ENCODE results near the gene ENO2. TPM values are rescaled to one million over a fixed set of nuclear protein-coding genes. Genes with fewer than 3 reads are reported as not detected.
"Not testable (repeated sequence)": the region's sequence is repeated elsewhere in the genome, so short reads cannot be mapped to it uniquely, and the experiment has no call there.

ENO2 gene
- total RNA-seq, 8 experiments from 2014 or later = 2.6 to 399 (median 169) TPM

DNA sequence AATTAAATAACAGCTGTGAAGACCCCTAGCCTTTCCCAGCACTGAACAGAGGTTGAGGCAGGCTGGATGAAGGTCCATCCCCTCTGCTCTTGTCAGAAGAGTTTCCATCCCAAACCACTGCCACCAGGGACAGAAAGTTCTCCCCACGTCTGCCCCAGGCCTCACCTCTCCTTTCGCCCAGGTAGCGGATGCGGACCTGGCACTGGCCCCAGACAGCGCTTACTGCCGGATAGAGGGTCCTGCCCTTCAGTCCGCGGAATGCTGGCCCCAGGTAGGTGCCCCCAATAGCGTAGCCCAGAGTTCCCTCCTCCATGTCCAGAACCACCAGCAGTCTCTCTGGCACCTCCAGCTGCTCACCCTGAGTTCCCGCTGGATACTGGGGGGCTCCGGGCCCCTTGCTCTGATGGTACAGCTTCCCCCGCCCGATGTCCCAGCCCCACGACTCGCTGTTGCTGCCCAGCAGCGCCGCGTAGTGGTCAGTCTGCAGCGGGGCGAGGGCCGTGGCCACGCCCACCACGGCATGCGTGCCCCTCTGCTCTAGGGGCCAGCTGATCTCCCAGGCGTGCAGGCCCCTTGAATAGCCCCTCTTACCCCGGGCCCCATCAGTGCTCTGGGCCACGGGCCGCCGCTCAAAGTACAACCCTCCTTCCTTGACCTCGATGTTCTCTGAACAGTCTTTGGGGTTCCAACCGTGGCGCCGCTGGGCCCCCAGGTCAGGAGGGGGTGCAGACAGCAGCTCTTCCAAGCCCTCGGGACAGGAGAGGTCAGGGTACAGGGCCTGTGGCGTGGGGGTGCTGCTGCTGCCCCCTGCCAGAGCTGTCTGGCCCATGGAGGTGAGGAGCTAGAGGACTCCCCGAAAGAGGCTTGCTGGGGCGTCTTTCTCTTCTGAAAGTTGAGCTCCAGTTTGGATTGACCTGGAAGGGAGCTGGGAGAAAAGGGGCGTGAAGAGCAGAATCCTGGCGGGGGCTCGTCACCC lies 42.0 kb upstream of the ENO2 start:
- H3K27ac ChIP-seq = peak overlapping the region in 1 of 2 donors; percentile 45
- H3K4me1 ChIP-seq (replicated peaks in 1 of 2) = peaks cover 16 to 20% of the 10 kb centered on the region in 2 donors
- in situ Hi-C loops (cut with MboI; ENCODE audit: low pct_unique_long_range_greater_than_20kb in 2 of 9, low sequenced_read_pairs in 9 of 9, unreplicated experiment in 9 of 9) = no loop called here
- ATAC-seq (replicated peaks in 6 of 8) = peak; percentile 10 to 44 (median 37)
- WGBS, 10 experiments = 0 to 46% (median 0%) methylated on average over 1 to 7 of the region's 40 CpGs; no CpG with 5 or more reads in 5 of the 10 experiments
- peak overlapping the region; percentile 44 to 63 (median 53) for H3K4me3 ChIP-seq

GRCh38 chr12:6873094-6874014 lies 41.0 kb upstream of the ENO2 start, which contains the start of gene SPSB2:
Gene SPSB2 (minus strand): TSS chr12:6873303. CDS start chr12:6872901, 402 bp downstream.
- H3K27ac ChIP-seq = peak within 1 kb of the TSS; percentile 34 to 45
- in situ Hi-C loops (cut with MboI; ENCODE audit: low pct_unique_long_range_greater_than_20kb in 2 of 9, low sequenced_read_pairs in 9 of 9, unreplicated experiment in 9 of 9) = no loop called here

DNA sequence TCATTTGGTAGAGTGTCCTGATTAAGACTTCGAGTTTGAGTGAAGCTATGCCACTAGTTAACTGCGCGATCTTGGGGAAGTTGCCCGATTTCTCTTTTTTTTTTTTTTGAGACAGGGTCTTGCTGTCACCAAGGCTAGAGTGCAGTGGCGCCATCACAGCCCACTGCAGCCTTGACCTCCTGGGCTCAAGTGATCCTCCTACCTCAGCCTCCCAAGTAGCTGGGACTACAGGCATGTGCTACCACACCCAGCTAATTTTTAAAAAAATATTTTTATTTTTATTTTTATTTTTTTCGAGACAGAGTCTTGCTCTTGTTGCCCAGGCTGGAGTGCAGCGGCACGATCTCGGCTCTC lies 40.4 kb upstream of the ENO2 start:
- peaks cover 16 to 18% of the 10 kb centered on the region in 2 donors for H3K4me1 ChIP-seq (replicated peaks in 1 of 2)
- WGBS, 10 experiments = 0 to 90% (median 55%) methylated on average over 2 to 7 of the region's 9 CpGs; no CpG with 5 or more reads in 2 of the 10 experiments
- ATAC-seq (replicated peaks in 6 of 8); in situ Hi-C loops (cut with MboI; ENCODE audit: low pct_unique_long_range_greater_than_20kb in 2 of 9, low sequenced_read_pairs in 9 of 9, unreplicated experiment in 9 of 9): not testable (repeated sequence)
- peak overlapping the region in 1 of 2 donors; percentile 41 for H3K27ac ChIP-seq
- H3K4me3 ChIP-seq = peak overlapping the region; percentile 44 to 63 (median 53)

More at GRCh38 chr12:6873094-6874014, 41.0 kb upstream of the ENO2 start, which contains the start of gene SPSB2:
- ATAC-seq (replicated peaks in 6 of 8) = peak; percentile 67 to 84 (median 78)
- H3K4me1 ChIP-seq (replicated peaks in 1 of 2) = peaks cover 16 to 20% of the 10 kb centered on the region in 2 donors
- WGBS, 10 experiments = 0 to 23% (median 0%) methylated on average over 1 to 7 of the region's 66 CpGs; no CpG with 5 or more reads in 3 of the 10 experiments
- H3K4me3 ChIP-seq = peak within 1 kb of the TSS; percentile 44 to 63 (median 53)

GRCh38 chr12:6879824-6880223 lies 34.6 kb upstream of the ENO2 start:
- H3K4me1 ChIP-seq (replicated peaks in 1 of 2); H3K4me3 ChIP-seq; in situ Hi-C loops (cut with MboI; ENCODE audit: low pct_unique_long_range_greater_than_20kb in 2 of 9, low sequenced_read_pairs in 9 of 9, unreplicated experiment in 9 of 9); ATAC-seq (replicated peaks in 6 of 8): not testable (repeated sequence)
- WGBS, 10 experiments = 83 to 100% (median 97%) methylated on average over 1 to 9 of the region's 11 CpGs; no CpG with 5 or more reads in 2 of the 10 experiments
- H3K27ac ChIP-seq = peak overlapping the region in 1 of 2 donors; percentile 3

GRCh38 chr12:6883252-6883651 lies 31.1 kb upstream of the ENO2 start:
- Histone ChIP-seq H3K4me1 (replicated peaks in 1 of 2) (peaks cover 14 to 16% of the 10 kb centered on the region in 2 donors), H3K4me3 (no peak overlapping the region), H3K27ac (no peak overlapping the region)
- no peak for ATAC-seq (replicated peaks in 6 of 8)
- in situ Hi-C loops (cut with MboI; ENCODE audit: low pct_unique_long_range_greater_than_20kb in 2 of 9, low sequenced_read_pairs in 9 of 9, unreplicated experiment in 9 of 9) = no loop called here
- 86 to 100% (median 100%) methylated on average over 1 to 4 of the region's 5 CpGs; no CpG with 5 or more reads in 5 of the 10 experiments for WGBS, 10 experiments

- WGBS, 10 experiments = 80 to 100% (median 93%) methylated on average over 1 to 6 of the region's 11 CpGs; no CpG with 5 or more reads in 4 of the 10 experiments
- in situ Hi-C loops (cut with MboI; ENCODE audit: low pct_unique_long_range_greater_than_20kb in 2 of 9, low sequenced_read_pairs in 9 of 9, unreplicated experiment in 9 of 9) = no loop called here
- Histone ChIP-seq H3K27ac (no peak overlapping the region), H3K4me3 (no peak overlapping the region), H3K4me1 (replicated peaks in 1 of 2) (peaks cover 14 to 16% of the 10 kb centered on the region in 2 donors)
- ATAC-seq (replicated peaks in 6 of 8) = peak in 1 of 8 experiments; percentile 7
Measured at GRCh38 chr12:6883683-6884082, 30.7 kb upstream of the ENO2 start.

DNA sequence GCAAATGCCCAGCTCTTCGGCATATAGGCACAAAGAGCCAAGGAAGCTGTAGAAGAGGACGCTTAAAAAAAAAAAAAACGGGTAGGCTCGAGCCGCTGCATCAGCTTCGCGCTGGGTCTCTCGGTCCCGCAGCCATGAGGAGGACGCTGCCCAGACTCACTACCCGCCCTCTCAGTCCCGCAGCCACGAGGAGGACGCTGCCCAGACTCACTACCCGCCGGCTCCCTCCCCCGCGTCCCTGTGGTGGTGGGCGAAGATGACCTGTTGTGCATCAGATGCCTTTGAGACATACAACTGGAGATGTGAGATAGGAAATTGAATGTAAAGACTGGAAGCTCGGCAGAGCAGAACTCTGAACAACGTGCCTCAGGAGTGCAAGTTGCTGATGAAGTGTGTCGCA lies 29.8 kb upstream of the ENO2 start:
- Histone ChIP-seq H3K4me3 (no peak overlapping the region), H3K4me1 (replicated peaks in 1 of 2) (peaks cover 14 to 16% of the 10 kb centered on the region in 2 donors), H3K27ac (no peak overlapping the region)
- ATAC-seq (replicated peaks in 6 of 8) = peak in 1 of 8 experiments; percentile 11
- 42 to 100% (median 72%) methylated on average over 1 to 19 of the region's 22 CpGs; no CpG with 5 or more reads in 1 of the 10 experiments for WGBS, 10 experiments
- in situ Hi-C loops (cut with MboI; ENCODE audit: low pct_unique_long_range_greater_than_20kb in 2 of 9, low sequenced_read_pairs in 9 of 9, unreplicated experiment in 9 of 9) = no loop called here

DNA sequence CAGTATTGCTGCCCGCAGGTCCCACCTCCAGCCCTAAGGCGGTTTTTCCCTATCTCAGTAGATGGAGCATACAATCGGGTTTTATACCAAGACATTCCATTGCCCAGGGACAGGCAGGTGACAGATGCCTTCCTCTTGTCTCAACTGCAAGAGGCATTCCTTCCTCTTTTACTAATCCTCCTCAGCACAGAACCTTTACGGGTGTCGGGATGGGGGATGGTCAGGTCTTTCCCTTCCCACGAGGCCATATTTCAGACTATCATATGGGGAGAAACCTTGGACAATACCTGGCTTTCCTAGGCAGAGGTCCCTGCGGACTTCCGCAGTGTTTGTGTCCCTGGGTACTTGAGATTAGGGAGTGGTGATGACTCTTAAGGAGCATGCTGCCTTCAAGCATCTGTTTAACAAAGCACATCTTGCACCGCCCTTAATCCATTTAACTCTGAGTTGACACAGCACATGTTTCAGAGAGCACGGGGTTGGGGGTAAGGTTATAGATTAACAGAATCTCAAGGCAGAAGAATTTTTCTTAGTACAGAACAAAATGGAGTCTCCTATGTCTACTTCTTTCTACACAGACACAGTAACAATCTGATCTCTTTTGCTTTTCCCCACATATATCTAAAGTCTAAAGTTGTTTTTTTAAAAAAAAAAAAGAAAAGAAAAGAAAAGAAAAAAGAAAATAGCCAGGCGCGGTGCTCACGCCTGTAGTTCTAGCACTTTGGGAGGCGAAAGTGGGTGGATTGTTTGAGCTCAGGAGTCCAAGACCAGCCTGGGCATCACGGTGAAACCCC lies 28.0 kb upstream of the ENO2 start:
- in situ Hi-C loops (cut with MboI; ENCODE audit: low pct_unique_long_range_greater_than_20kb in 2 of 9, low sequenced_read_pairs in 9 of 9, unreplicated experiment in 9 of 9); ATAC-seq (replicated peaks in 6 of 8); H3K4me3 ChIP-seq: not testable (repeated sequence)
- Histone ChIP-seq H3K4me1 (replicated peaks in 1 of 2) (peaks cover 20 to 21% of the 10 kb centered on the region in 2 donors), H3K27ac (peak overlapping the region; percentile 42 to 88)
- WGBS, 10 experiments = 50 to 100% (median 76%) methylated on average over 1 to 3 of the region's 15 CpGs; no CpG with 5 or more reads in 6 of the 10 experiments

GRCh38 chr12:6887460-6887859 lies 26.9 kb upstream of the ENO2 start:
- 77 to 100% (median 91%) methylated on average over 1 to 7 of the region's 8 CpGs for WGBS, 10 experiments

DNA sequence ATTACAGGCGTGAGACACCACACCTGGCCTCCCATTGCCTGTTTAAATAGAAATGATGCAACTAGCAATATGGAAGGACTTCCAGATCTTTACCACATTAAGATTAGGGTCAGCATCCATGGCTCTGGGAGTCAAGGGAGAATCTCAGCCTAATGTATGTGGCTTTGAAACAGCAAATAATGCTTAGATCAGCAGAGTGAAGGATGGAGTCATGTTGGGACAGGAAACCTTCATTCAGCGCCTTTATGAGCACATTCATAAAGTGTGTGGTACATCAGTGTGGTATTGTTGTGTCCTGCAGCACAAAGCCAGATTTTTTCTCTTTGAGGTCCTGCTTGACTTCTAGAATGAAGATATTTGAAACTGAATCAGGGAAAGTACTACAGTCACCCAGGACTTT lies 26.0 kb upstream of the ENO2 start:
- 67 to 100% (median 100%) methylated on average over 1 to 2 of the region's 2 CpGs; no CpG with 5 or more reads in 2 of the 10 experiments for WGBS, 10 experiments
- H3K4me3 ChIP-seq = no peak overlapping the region
- no peak for ATAC-seq (replicated peaks in 6 of 8)
- no peak overlapping the region for H3K27ac ChIP-seq
- in situ Hi-C loops (cut with MboI; ENCODE audit: low pct_unique_long_range_greater_than_20kb in 2 of 9, low sequenced_read_pairs in 9 of 9, unreplicated experiment in 9 of 9) = no loop called here
- H3K4me1 ChIP-seq (replicated peaks in 1 of 2) = peaks cover 20 to 21% of the 10 kb centered on the region in 2 donors

More at GRCh38 chr12:6887460-6887859, 26.9 kb upstream of the ENO2 start:
- in situ Hi-C loops (cut with MboI; ENCODE audit: low pct_unique_long_range_greater_than_20kb in 2 of 9, low sequenced_read_pairs in 9 of 9, unreplicated experiment in 9 of 9) = no loop called here
- peaks cover 20 to 21% of the 10 kb centered on the region in 2 donors for H3K4me1 ChIP-seq (replicated peaks in 1 of 2)
- H3K27ac ChIP-seq = no peak overlapping the region
- ATAC-seq (replicated peaks in 6 of 8) = no peak
- no peak overlapping the region for H3K4me3 ChIP-seq

- peaks cover 20 to 21% of the 10 kb centered on the region in 2 donors for H3K4me1 ChIP-seq (replicated peaks in 1 of 2)
- WGBS, 10 experiments = 73 to 100% (median 94%) methylated on average over 2 to 6 of the region's 7 CpGs; no CpG with 5 or more reads in 1 of the 10 experiments
- ATAC-seq (replicated peaks in 6 of 8); H3K4me3 ChIP-seq; in situ Hi-C loops (cut with MboI; ENCODE audit: low pct_unique_long_range_greater_than_20kb in 2 of 9, low sequenced_read_pairs in 9 of 9, unreplicated experiment in 9 of 9); H3K27ac ChIP-seq: not testable (repeated sequence)
Measured at GRCh38 chr12:6888794-6889193, 25.6 kb upstream of the ENO2 start.
